Lung (tissue), 12 donors: ENCODE measurements around the gene EZR. TPM values are rescaled to one million over a fixed set of nuclear protein-coding genes. Genes with fewer than 3 reads are reported as not detected.

Experiments used
- ATAC-seq: fragments of 200-7000 bp; cut with Tn5 transposase; one replicate; pipeline ENCODE4 v1.9.1; 2020; ENCODE audit warnings: moderate number of reproducible peaks; ENCODE audit not compliant: insufficient read depth, low FRiP score
- DNase-seq, 3 donors: peaks; one replicate each; pipeline ENCODE4 v3.0.0-alpha.2; 2013 to 2017
- H3K27ac ChIP-seq, 2 donors: one replicate each; pipeline ENCODE4 v1.5.1; 2013; ENCODE audit warnings: mild to moderate bottlenecking in 2 of 2, moderate library complexity in 2 of 2, control low read depth in 1 of 2, inconsistent platforms in 1 of 2, low read depth in 1 of 2, low read length in 1 of 2
- H3K27me3 ChIP-seq, 3 donors: one replicate each; pipeline ENCODE4 v1.5.1; 2013; ENCODE audit warnings: low read length in 2 of 3; ENCODE audit not compliant: control insufficient read depth in 3 of 3, insufficient read depth in 3 of 3
- H3K36me3 ChIP-seq, 4 donors: one replicate each; pipeline ENCODE4 v1.5.1; 2013; ENCODE audit warnings: low read length in 4 of 4, mild to moderate bottlenecking in 1 of 4, moderate library complexity in 1 of 4; ENCODE audit not compliant: control insufficient read depth in 4 of 4, insufficient read depth in 4 of 4
- H3K4me1 ChIP-seq, 5 donors: one replicate each; pipeline ENCODE4 v1.5.1; 2013; ENCODE audit warnings: low read length in 5 of 5, mild to moderate bottlenecking in 2 of 5, moderate library complexity in 1 of 5; ENCODE audit not compliant: control insufficient read depth in 5 of 5, insufficient read depth in 5 of 5
- H3K4me3 ChIP-seq: one replicate; pipeline ENCODE4 v1.5.1; 2013; ENCODE audit warnings: mild to moderate bottlenecking, control low read depth, moderate library complexity
- H3K9ac ChIP-seq, 2 donors: one replicate each; pipeline ENCODE4 v1.5.1; 2013; ENCODE audit warnings: low read length in 2 of 2, control low read depth in 1 of 2; ENCODE audit not compliant: insufficient read depth in 1 of 2
- H3K9me3 ChIP-seq, 4 donors: one replicate each; pipeline ENCODE4 v1.5.1; 2013; ENCODE audit warnings: low read length in 3 of 4, mild to moderate bottlenecking in 1 of 4, moderate library complexity in 1 of 4; ENCODE audit not compliant: control insufficient read depth in 4 of 4, insufficient read depth in 3 of 4
- WGBS, 2 donors: extraction: QIAGEN DNeasy Blood & Tissue Kit; methylation state at CpG; one replicate each; pipeline ENCODE4 v1.1.7; 2013; 5-methylcytosine and 5-hydroxymethylcytosine counted together
- polyA plus RNA-seq, 2 donors: library from polyadenylated mRNA; stranded (reverse); fragments of 200-250 nt; gene quantifications; one replicate each; pipeline ENCODE4 v1.2.1, GENCODE V29; 2013
- total RNA-seq, 2 donors: library from RNA; depleted of rRNA in 1 of 2; stranded (reverse); fragments of >200 nt in 1 of 2; gene quantifications; one replicate each; pipeline ENCODE4 v1.2.1, GENCODE V29; 2014 to 2021
- TF ChIP-seq, protein P1 (sequence below): IDR thresholded peaks from 2 replicates; pipeline ENCODE4 v1.5.1; 2012; ENCODE audit warnings: mild to moderate bottlenecking; ENCODE audit errors: control extremely low read depth, extremely low read depth
- donor health status: control.
- donor health status: control.
- donor health status: Bipolar disorder and iron deficiency.
- donor health status: healthy.
- donor health status: DM: yes; HTN: yes; CAD: no.

Gene EZR
- total and polyA plus RNA-seq, 4 donors = 168 to 452 (median 198) TPM

DNA sequence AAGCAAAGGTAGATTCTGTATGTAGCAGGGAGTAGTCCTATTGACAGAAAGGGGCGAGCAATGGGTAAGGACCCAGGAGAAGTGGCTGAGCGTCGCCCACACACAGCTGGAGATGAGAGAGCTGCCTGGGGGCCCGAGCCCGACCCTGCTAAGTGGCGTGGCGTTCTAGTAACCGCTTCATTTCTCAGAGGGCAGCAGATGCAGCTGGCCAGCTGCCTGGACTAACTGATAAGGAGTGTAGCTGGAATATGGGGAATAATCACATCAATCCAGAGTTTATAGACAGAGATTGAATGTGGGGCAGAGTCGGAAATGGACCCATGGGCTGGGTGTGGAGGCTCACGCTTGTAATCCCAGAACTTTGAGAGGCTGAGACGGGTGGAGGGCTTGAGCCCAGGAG is 64.4 kb downstream of the EZR start:
- 89 to 91% methylated on average over 11 of the region's 11 CpGs for WGBS, 2 donors
- H3K4me1 ChIP-seq = peaks cover 2 to 26% (median 5%) of the 10 kb centered on the region in 5 donors
- no peak overlapping the region for H3K9ac ChIP-seq
- no peak overlapping the region for H3K4me3 ChIP-seq
- ATAC-seq (no peak), DNase-seq (peak in 1 of 3 donors; percentile 30)
- no peaks in the 10 kb centered on the region for H3K27me3 ChIP-seq
- no peak overlapping the region for H3K27ac ChIP-seq
- H3K9me3 ChIP-seq = no peaks in the 10 kb centered on the region
- H3K36me3 ChIP-seq = peaks cover 0 to 14% (median 0%) of the 10 kb centered on the region in 4 donors
- TF ChIP-seq, protein P1, sequence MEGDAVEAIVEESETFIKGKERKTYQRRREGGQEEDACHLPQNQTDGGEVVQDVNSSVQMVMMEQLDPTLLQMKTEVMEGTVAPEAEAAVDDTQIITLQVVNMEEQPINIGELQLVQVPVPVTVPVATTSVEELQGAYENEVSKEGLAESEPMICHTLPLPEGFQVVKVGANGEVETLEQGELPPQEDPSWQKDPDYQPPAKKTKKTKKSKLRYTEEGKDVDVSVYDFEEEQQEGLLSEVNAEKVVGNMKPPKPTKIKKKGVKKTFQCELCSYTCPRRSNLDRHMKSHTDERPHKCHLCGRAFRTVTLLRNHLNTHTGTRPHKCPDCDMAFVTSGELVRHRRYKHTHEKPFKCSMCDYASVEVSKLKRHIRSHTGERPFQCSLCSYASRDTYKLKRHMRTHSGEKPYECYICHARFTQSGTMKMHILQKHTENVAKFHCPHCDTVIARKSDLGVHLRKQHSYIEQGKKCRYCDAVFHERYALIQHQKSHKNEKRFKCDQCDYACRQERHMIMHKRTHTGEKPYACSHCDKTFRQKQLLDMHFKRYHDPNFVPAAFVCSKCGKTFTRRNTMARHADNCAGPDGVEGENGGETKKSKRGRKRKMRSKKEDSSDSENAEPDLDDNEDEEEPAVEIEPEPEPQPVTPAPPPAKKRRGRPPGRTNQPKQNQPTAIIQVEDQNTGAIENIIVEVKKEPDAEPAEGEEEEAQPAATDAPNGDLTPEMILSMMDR = no peak

DNA sequence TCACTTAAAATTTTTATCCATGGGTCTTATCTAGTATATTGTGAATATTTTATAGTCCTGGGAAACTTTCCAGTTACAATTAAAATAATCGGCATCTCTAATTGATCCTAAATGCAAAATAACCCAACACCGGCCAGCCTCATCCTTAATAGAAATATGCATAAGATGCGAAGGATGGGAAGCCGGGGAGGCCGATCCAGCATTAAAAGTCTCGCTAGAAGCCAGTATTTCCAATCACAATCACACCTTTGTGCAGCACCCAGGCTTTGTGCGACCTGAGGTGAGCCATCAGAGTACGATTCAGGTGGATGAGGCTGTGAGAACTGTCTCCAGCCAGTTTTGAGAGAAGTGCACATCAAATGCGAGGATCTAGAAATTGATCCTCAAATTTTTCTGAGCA is 65.4 kb downstream of the EZR start:
- Histone ChIP-seq H3K9me3 (no peaks in the 10 kb centered on the region), H3K27ac (no peak overlapping the region), H3K9ac (no peak overlapping the region), H3K36me3 (peaks cover 0 to 14% (median 0%) of the 10 kb centered on the region in 4 donors), H3K4me1 (peaks cover 2 to 26% (median 5%) of the 10 kb centered on the region in 5 donors), H3K4me3 (no peak overlapping the region), H3K27me3 (no peaks in the 10 kb centered on the region)
- 87 to 92% methylated on average over 9 of the region's 9 CpGs for WGBS, 2 donors
- TF ChIP-seq, protein P1 = no peak
- no peak for ATAC-seq
- DNase-seq = no peak

DNA sequence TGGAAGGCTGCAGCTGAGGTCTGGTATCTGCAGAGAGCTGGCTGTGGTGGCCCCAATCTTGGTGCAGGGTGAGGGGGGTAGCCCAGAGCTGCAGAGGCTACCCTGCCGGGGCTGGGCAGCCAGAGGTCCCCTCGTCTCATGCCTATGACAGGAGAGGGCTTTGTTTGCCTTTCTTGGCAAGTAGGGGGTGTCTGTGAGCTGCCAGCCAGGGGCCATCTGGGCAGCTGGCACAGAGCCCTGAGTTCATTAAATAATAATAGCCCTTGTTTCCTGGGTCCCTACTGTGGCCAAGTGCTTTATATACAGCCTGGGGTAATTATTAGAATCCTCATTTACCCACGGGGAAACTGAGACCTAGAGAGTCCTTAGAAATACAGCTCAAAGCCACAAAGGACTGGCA is 66.6 kb downstream of the EZR start:
- H3K4me1 ChIP-seq = peaks cover 2 to 26% (median 5%) of the 10 kb centered on the region in 5 donors
- DNase-seq = peak; percentile 67 to 73 (median 70)
- H3K9ac ChIP-seq = no peak overlapping the region
- no peaks in the 10 kb centered on the region for H3K9me3 ChIP-seq
- no peak overlapping the region for H3K27ac ChIP-seq
- no peak for ATAC-seq
- H3K27me3 ChIP-seq = no peaks in the 10 kb centered on the region
- H3K36me3 ChIP-seq = peaks cover 0 to 14% (median 0%) of the 10 kb centered on the region in 4 donors
- no peak overlapping the region for H3K4me3 ChIP-seq
- WGBS, 2 donors = 52 to 66% methylated on average over 3 of the region's 3 CpGs
- TF ChIP-seq, protein P1 = no peak

GRCh38 chr6:158751921-158752320 is 67.2 kb downstream of the EZR start:
- peaks cover 0 to 11% (median 0%) of the 10 kb centered on the region in 4 donors for H3K36me3 ChIP-seq
- H3K4me3 ChIP-seq = no peak overlapping the region
- ATAC-seq (no peak), DNase-seq (no peak)
- no peak overlapping the region for H3K9ac ChIP-seq
- H3K9me3 ChIP-seq = no peaks in the 10 kb centered on the region
- TF ChIP-seq, protein P1 = no peak
- H3K4me1 ChIP-seq = peaks cover 2 to 26% (median 5%) of the 10 kb centered on the region in 5 donors
- 71 to 77% methylated on average over 9 of the region's 9 CpGs for WGBS, 2 donors
- no peaks in the 10 kb centered on the region for H3K27me3 ChIP-seq
- H3K27ac ChIP-seq = no peak overlapping the region
